Nephron (organoid): Measurements from ENCODE around the gene DPCD.
"Not testable (repeated sequence)": the region's sequence is repeated elsewhere in the genome, so short reads cannot be mapped to it uniquely, and the experiment has no call there.

ENCODE experiments used
- H3K27ac Mint-ChIP-seq, 3 experiments: 2 replicates each; pipeline ENCODE4 v1.8.0; 2020; ENCODE audit warnings: mixed read lengths in 3 of 3, mild to moderate bottlenecking in 2 of 3, moderate library complexity in 1 of 3
- H3K27me3 Mint-ChIP-seq: 2 replicates; pipeline ENCODE4 v1.8.0; 2021; ENCODE audit warnings: low read depth, mild to moderate bottlenecking, moderate library complexity, mixed read lengths
- H3K36me3 Mint-ChIP-seq: 2 replicates; pipeline ENCODE4 v1.8.0; 2020; ENCODE audit warnings: low read depth, mixed read lengths
- H3K4me1 Mint-ChIP-seq: 2 replicates; pipeline ENCODE4 v1.8.0; 2020; ENCODE audit warnings: mixed read lengths
- H3K4me3 Mint-ChIP-seq, 3 experiments: 2 replicates each; pipeline ENCODE4 v1.8.0; 2020; ENCODE audit warnings: mild to moderate bottlenecking in 3 of 3, mixed read lengths in 3 of 3, moderate library complexity in 2 of 3
- H3K9me3 Mint-ChIP-seq: 2 replicates; pipeline ENCODE4 v1.8.0; 2020; ENCODE audit warnings: mixed read lengths
- TF ChIP-seq, protein P1 (sequence below), 3 experiments: fragments of 200-600 bp; sonication (generic); IDR thresholded peaks; one replicate each; pipeline ENCODE4 v1.5.0; 2021; ENCODE audit warnings: antibody characterized with exemption in 3 of 3; ENCODE audit not compliant: unreplicated experiment in 3 of 3

The DPCD gene

DNA sequence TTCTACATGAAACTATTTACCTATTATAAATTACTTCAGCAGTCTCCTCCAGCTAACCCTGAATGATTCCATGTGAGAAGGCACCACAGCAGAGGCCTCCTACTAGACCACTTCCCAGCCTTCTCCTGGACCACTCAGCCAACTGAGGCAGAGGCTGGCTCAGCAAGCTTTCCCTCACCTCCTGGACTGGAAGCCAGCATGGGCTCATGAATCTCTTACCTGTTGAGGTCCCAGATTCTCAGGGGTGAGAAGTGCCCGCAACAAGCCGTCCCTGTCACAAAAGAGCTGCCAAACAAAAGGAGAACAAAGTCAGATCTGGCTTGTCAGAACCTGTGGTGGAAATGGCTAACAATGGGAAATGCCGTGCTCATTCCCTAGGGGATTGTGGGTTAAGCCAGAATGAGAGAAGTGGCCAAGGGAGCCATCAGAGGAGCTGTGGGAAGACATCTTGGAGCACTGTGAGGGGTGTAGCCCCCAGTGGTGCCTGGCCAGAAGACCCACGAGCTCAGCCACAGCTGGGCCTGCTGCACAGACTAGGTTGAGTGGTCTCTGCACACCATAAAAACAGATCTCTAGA is 36.5 kb downstream of the DPCD start:
- H3K27ac Mint-ChIP-seq: no peak overlapping the region
- peaks cover 48% of the 10 kb centered on the region for H3K36me3 Mint-ChIP-seq
- no peaks in the 10 kb centered on the region for H3K27me3 Mint-ChIP-seq
- no peaks in the 10 kb centered on the region for H3K9me3 Mint-ChIP-seq
- TF ChIP-seq, protein P1, sequence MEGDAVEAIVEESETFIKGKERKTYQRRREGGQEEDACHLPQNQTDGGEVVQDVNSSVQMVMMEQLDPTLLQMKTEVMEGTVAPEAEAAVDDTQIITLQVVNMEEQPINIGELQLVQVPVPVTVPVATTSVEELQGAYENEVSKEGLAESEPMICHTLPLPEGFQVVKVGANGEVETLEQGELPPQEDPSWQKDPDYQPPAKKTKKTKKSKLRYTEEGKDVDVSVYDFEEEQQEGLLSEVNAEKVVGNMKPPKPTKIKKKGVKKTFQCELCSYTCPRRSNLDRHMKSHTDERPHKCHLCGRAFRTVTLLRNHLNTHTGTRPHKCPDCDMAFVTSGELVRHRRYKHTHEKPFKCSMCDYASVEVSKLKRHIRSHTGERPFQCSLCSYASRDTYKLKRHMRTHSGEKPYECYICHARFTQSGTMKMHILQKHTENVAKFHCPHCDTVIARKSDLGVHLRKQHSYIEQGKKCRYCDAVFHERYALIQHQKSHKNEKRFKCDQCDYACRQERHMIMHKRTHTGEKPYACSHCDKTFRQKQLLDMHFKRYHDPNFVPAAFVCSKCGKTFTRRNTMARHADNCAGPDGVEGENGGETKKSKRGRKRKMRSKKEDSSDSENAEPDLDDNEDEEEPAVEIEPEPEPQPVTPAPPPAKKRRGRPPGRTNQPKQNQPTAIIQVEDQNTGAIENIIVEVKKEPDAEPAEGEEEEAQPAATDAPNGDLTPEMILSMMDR (IDR thresholded peaks at IDR 0.05; ENCODE audit: unreplicated experiment in 3 of 3): no peak
- H3K4me3 Mint-ChIP-seq: no peak overlapping the region
- peaks cover 5% of the 10 kb centered on the region for H3K4me1 Mint-ChIP-seq

DNA sequence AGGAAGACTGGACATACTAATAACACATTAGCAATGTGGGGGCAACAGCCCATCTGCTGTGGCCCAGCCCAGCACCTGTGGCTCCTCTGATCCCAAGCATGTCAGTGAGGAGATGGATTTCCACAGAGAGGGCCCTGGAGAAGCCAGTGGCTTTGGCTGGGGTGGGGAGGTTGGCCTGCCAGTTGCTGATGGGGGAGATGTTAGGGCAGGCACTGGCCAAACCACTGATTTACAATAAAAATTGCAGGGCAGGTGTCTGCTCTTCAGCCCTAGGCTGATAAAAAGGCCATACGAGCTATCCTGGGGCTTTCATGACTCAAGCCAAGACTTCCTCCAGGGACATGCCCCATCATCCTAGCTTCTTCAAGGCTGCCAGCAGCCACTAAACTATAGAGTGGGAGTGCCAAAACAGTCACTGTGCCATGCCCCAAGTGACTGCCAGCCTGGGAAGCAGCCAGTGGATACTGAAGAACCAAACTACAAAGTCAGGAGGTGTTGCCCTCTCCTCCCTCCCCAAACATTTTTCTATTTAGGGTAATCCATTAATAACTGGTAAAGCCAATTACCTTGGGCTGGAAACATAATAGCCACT is 37.8 kb downstream of the DPCD start:
- Mint-ChIP-seq H3K9me3 (no peaks in the 10 kb centered on the region), H3K4me3 (no peak overlapping the region), H3K27me3 (no peaks in the 10 kb centered on the region), H3K27ac (no peak overlapping the region), H3K36me3 (peaks cover 45% of the 10 kb centered on the region), H3K4me1 (peaks cover 5% of the 10 kb centered on the region)
- TF ChIP-seq, protein P1 (IDR thresholded peaks at IDR 0.05; ENCODE audit: unreplicated experiment in 3 of 3): no peak

DNA sequence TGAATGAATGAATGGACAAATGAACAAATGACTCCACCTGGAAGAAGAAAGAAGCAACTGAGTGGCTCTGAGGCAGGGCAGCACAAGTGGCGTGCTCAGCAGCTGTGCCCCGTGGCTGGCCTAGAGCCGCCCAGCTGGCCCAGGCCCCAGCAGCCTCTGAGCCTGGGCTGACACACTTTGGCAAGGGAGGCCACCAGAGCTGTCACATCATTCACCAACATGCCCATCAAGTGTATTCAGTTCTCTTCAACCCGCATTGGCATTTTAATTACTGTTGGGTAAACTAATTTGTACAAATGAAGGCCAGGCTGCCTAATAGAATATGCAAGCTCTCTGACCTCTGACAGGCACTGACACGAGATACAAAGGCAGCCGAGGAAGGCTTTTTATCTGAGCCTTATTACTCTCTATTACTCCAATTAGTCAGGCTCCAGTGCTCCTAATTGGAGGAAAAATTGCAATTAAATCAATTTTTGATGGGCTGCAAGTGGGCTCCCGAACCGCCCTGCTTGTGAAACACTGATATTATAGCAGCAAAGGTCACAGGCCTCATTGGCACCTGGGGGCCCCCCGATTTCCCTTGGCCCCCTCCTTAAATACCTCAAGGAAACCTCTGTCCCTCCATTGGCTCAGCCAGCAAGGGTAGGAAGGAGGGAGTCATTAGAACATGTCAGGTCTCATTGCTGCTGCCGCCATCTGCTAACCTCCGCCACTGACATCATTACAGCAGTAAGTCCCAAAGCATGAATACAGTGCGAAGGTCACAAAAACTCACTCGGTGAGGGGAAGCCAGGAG is 41.9 kb downstream of the DPCD start:
- no peak overlapping the region for H3K27ac Mint-ChIP-seq
- peaks cover 30% of the 10 kb centered on the region for H3K36me3 Mint-ChIP-seq
- no peaks in the 10 kb centered on the region for H3K27me3 Mint-ChIP-seq
- TF ChIP-seq, protein P1 (IDR thresholded peaks at IDR 0.05; ENCODE audit: unreplicated experiment in 3 of 3): no peak
- H3K9me3 Mint-ChIP-seq: no peaks in the 10 kb centered on the region
- H3K4me3 Mint-ChIP-seq: no peak overlapping the region
- H3K4me1 Mint-ChIP-seq: peaks cover 5% of the 10 kb centered on the region

DNA sequence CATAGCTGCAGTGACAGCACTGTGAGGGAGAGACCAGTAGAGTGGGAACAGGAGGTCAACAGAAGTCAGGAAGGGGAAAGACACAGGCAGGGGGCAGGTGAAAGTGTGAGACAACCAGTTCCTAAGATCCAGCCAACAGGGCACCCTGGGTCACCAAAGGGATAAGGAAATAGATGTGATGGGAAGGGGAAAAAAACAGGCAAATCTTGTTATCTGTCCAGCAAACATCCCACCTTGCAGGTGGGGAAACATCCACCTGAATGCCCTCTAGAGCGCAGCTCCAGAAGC is 42.5 kb downstream of the DPCD start:
- peaks cover 2% of the 10 kb centered on the region for H3K4me1 Mint-ChIP-seq
- H3K27me3 Mint-ChIP-seq: no peaks in the 10 kb centered on the region
- no peak overlapping the region for H3K27ac Mint-ChIP-seq
- TF ChIP-seq, protein P1 (IDR thresholded peaks at IDR 0.05; ENCODE audit: unreplicated experiment in 3 of 3): no peak
- no peaks in the 10 kb centered on the region for H3K9me3 Mint-ChIP-seq
- peaks cover 33% of the 10 kb centered on the region for H3K36me3 Mint-ChIP-seq
- no peak overlapping the region for H3K4me3 Mint-ChIP-seq

DNA sequence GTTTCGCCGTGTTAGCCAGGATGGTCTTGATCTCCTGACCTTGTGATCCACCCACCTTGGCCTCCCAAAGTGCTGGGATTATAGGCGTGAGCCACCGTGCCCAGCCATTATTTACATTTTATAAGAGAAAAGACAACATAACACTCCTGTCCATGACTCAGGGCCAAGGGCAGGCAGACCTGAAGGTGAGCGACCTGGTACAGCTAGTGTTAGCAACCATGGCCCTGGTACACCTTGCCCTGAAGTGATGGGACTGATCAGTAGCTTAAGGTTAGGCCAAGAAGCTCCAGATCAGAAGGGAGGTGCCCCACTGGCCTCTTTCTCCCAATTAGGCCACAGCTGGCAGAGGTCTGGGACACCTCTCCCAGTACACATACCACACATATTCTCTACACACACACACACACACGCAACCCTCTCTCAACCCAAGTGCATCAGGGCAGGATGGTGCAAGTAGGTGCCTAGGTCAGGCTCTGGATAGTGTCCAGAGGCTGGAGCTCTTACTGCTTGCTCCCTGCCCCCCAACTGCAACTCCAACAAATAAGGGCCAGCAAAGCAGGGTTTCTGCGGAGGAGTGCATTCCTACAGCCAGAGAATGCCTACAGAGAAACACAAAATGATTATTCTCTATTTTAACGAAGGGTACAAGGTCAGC is 43.8 kb downstream of the DPCD start:
- Mint-ChIP-seq H3K27ac (no peak overlapping the region), H3K9me3 (no peaks in the 10 kb centered on the region), H3K27me3 (no peaks in the 10 kb centered on the region), H3K36me3 (peaks cover 44% of the 10 kb centered on the region), H3K4me1 (no peaks in the 10 kb centered on the region), H3K4me3 (no peak overlapping the region)
- TF ChIP-seq, protein P1 (IDR thresholded peaks at IDR 0.05; ENCODE audit: unreplicated experiment in 3 of 3): no peak

DNA sequence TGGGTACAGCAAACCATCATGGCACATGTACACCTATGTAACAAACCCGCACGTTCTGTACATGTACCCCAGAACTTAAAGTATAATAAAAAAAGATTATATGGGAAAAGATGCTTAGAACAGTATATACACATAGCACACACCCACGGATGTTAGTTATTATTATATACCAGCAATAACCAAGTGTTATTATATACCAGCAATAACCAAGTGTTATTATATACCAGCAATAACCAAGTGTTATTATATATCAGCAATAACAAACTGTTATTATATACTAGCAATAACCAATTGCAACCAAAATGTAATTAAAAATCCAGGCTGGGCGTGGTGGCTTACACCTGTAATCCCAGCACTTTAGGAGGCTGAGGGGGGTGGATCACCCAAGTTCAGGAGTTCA is 45.4 kb downstream of the DPCD start:
- H3K27ac Mint-ChIP-seq, H3K27me3 Mint-ChIP-seq, H3K4me1 Mint-ChIP-seq, H3K4me3 Mint-ChIP-seq, H3K9me3 Mint-ChIP-seq: not testable (repeated sequence)
- H3K36me3 Mint-ChIP-seq: peaks cover 55% of the 10 kb centered on the region
